Prostate gland (tissue), 2 donors: ENCODE data around the gene SNRK.

Experiments
- CTCF ChIP-seq, 4 experiments: fragments of 200-600 bp in 2 of 4; fragments of 450-650 bp in 2 of 4; sonication (generic) in 2 of 4; IDR thresholded peaks; 1 replicate in 3 of 4; 2 replicates in 1 of 4; pipeline ENCODE4 v1.5.1; 2016 to 2019; ENCODE audit warnings: antibody characterized with exemption in 4 of 4, mild to moderate bottlenecking in 2 of 4, moderate library complexity in 2 of 4
- POLR2A ChIP-seq: fragments of 450-650 bp; IDR thresholded peaks from one replicate; pipeline ENCODE4 v1.6.1; 2016; ENCODE audit warnings: antibody characterized with exemption, mild to moderate bottlenecking

- no peak for TF ChIP-seq POLR2A
- TF ChIP-seq CTCF (IDR thresholded peaks at IDR 0.05) = no peak
Observed at GRCh38 chr3:43364926-43365325, 78.6 kb downstream of the SNRK start.
